Left kidney (tissue), 8 donors: ENCODE measurements around the gene MDH1B. TPM values are rescaled to one million over a fixed set of nuclear protein-coding genes. Genes with fewer than 3 reads are reported as not detected.
"Not testable (repeated sequence)": the region's sequence is repeated elsewhere in the genome, so short reads cannot be mapped to it uniquely, and the experiment has no call there.

Experiments
- DNase-seq: peaks from one replicate; pipeline ENCODE4 v3.0.0-alpha.2; 2013
- long read RNA-seq, 8 donors: transcript quantifications; one replicate each; lab custom pipeline, GENCODE V29; 2026
- polyA plus RNA-seq: library from polyadenylated mRNA; unstranded; fragments of 120-200 nt; gene quantifications from one replicate; pipeline ENCODE4 v1.2.1, GENCODE V29; 2013; ENCODE audit not compliant: insufficient read length

MDH1B gene
- polyA plus RNA-seq = 13.6 TPM
- long read RNA-seq, donor 1, partial matches to known transcripts = 0 of 3 reads
- long read RNA-seq, donor 1, other reads (novel, unspliced or antisense) = 0 of 3 reads
- long read RNA-seq, donor 2 = 0 reads
- long read RNA-seq, donor 3 = 0 reads
- long read RNA-seq, donor 4 = 0 reads
- long read RNA-seq, donor 5, partial matches to known transcripts = 0 of 1 reads
- long read RNA-seq, donor 5, other reads (novel, unspliced or antisense) = 0 of 1 reads
- long read RNA-seq, donor 6 = 0 reads
- long read RNA-seq, donor 7, partial matches to known transcripts = 0 of 2 reads
- long read RNA-seq, donor 7, other reads (novel, unspliced or antisense) = 0 of 2 reads
- long read RNA-seq, donor 8 = 0 reads

- DNase-seq = peak; percentile 94
Measured at GRCh38 chr2:206765242-206766056, at the start of gene MDH1B, which contains the start of gene FASTKD2. Gene MDH1B, minus strand, starts transcription at chr2:206765328. Its CDS starts 57 bp downstream, at chr2:206765271. Gene FASTKD2, plus strand, starts transcription at chr2:206765606. Its CDS starts 1,088 bp downstream, at chr2:206766694.

GRCh38 chr2:206814498-206814897 is 49.4 kb upstream of the MDH1B start:
- no peak for DNase-seq

GRCh38 chr2:206812471-206812870 is 47.3 kb upstream of the MDH1B start:
- DNase-seq = not testable (repeated sequence)

- not testable (repeated sequence) for DNase-seq
Measured at GRCh38 chr2:206807624-206808023, 42.5 kb upstream of the MDH1B start.

GRCh38 chr2:206805887-206806607 is 40.9 kb upstream of the MDH1B start:
- peak; percentile 13 for DNase-seq

GRCh38 chr2:206804326-206804725 is 39.2 kb upstream of the MDH1B start:
- no peak for DNase-seq

- no peak for DNase-seq
Measured at GRCh38 chr2:206802654-206803514, 37.8 kb upstream of the MDH1B start.

- no peak for DNase-seq
Measured at GRCh38 chr2:206801418-206802189, 36.5 kb upstream of the MDH1B start.

GRCh38 chr2:206800506-206801417 is 35.6 kb upstream of the MDH1B start:
- peak; percentile 77 for DNase-seq

- DNase-seq = no peak
Measured at GRCh38 chr2:206799083-206799482, 34.0 kb upstream of the MDH1B start.

GRCh38 chr2:206798000-206798399 is 32.9 kb upstream of the MDH1B start:
- DNase-seq = no peak

- no peak for DNase-seq
Measured at GRCh38 chr2:206797376-206797775, 32.2 kb upstream of the MDH1B start.

- DNase-seq = no peak
Measured at GRCh38 chr2:206792645-206793044, 27.5 kb upstream of the MDH1B start.

GRCh38 chr2:206790311-206790935 is 25.3 kb upstream of the MDH1B start:
- no peak for DNase-seq

- no peak for DNase-seq
Measured at GRCh38 chr2:206784559-206785353, 19.6 kb upstream of the MDH1B start.

- no peak for DNase-seq
Measured at GRCh38 chr2:206783718-206784117, 18.6 kb upstream of the MDH1B start.

GRCh38 chr2:206780671-206781070 is 15.5 kb upstream of the MDH1B start:
- DNase-seq = no peak

GRCh38 chr2:206776432-206776831 is 11.3 kb upstream of the MDH1B start:
- no peak for DNase-seq
